Esophagus squamous epithelium (tissue), 4 donors: ENCODE results near the gene ITM2C.

ENCODE experiments used
- POLR2A ChIP-seq, 4 donors: fragments of 450-650 bp; IDR thresholded peaks; one replicate each; pipeline ENCODE4 v1.6.1; 2017; ENCODE audit warnings: antibody characterized with exemption in 4 of 4, mild to moderate bottlenecking in 4 of 4, moderate library complexity in 3 of 4
- TF ChIP-seq, protein P1 (sequence below), 6 experiments: fragments of 450-650 bp in 4 of 6; fragments of 200-600 bp in 2 of 6; sonication (generic) in 2 of 6; IDR thresholded peaks; one replicate each; pipeline ENCODE4 v1.5.1; 2016 to 2019; ENCODE audit warnings: antibody characterized with exemption in 6 of 6, mild to moderate bottlenecking in 4 of 6, moderate library complexity in 4 of 6

DNA sequence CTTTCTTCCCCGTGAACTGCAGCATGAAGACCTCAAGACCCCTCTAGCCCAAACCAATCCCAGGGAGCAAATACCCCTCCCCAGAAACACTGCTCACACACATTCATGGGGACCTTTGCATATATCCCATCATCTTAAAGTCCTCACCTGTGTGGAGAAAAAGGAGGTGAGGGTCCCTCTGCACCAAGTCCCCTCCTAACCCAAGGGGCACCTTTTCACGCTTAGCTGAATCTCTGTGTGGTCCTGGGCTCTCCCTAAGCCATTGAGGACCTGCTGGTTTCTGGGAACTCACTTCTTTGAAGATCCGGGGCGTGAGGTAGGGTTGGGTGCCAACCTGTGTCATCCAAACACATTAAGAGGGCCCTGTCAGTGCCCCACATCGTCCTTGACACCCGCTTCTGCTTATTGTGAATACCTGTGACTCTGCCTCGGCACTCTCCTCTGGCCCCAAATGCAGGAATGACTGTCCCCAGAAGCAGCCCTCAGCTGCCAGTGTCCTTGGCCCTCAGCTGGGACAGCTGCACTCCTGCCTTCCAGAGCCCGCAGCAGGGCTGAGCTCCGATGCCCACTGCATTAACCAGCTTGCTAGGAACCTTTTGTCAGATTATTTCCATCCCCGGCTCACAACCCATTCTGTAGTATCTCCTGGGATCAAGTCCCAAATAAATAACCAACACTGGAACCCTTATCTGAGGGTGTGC lies 41.3 kb upstream of the ITM2C start:
- TF ChIP-seq, protein P1, sequence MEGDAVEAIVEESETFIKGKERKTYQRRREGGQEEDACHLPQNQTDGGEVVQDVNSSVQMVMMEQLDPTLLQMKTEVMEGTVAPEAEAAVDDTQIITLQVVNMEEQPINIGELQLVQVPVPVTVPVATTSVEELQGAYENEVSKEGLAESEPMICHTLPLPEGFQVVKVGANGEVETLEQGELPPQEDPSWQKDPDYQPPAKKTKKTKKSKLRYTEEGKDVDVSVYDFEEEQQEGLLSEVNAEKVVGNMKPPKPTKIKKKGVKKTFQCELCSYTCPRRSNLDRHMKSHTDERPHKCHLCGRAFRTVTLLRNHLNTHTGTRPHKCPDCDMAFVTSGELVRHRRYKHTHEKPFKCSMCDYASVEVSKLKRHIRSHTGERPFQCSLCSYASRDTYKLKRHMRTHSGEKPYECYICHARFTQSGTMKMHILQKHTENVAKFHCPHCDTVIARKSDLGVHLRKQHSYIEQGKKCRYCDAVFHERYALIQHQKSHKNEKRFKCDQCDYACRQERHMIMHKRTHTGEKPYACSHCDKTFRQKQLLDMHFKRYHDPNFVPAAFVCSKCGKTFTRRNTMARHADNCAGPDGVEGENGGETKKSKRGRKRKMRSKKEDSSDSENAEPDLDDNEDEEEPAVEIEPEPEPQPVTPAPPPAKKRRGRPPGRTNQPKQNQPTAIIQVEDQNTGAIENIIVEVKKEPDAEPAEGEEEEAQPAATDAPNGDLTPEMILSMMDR (IDR thresholded peaks at IDR 0.05) = no peak
- no peak for TF ChIP-seq POLR2A (IDR thresholded peaks at IDR 0.05)
